Activated CD4-positive, alpha-beta memory T cell treated with anti-CD3 and anti-CD28 coated beads for 36 hours (primary cell): Measurements from ENCODE around the gene ZNF385C. TPM values are rescaled to one million over a fixed set of nuclear protein-coding genes. Genes with fewer than 3 reads are reported as not detected.

Source experiments
- total RNA-seq, 2 experiments: library from RNA; stranded (reverse); gene quantifications; one replicate each; pipeline ENCODE4 v1.2.3, GENCODE V29; 2021

Gene ZNF385C
- total RNA-seq, 2 experiments from 2014 or later, result 0.10 TPM; not detected in 1

Other genes starting within 250 kb of the ZNF385C start
- 10 to 100 TPM; 23.6 to 25.2 TPM for gene KLHL11, start 233.1 kb downstream of the ZNF385C start, total RNA-seq
- 100 to 1,000 TPM; 186 to 203 TPM for gene ACLY, start 179.5 kb downstream of the ZNF385C start, total RNA-seq
- 1 to 10 TPM in 1 of 2 experiments, under 1 TPM in 1; 0.77 to 1.4 TPM for gene ODAD4, start 167.9 kb downstream of the ZNF385C start, total RNA-seq
- 10 to 100 TPM; 66.6 to 68.0 TPM for gene CNP, start 131.7 kb downstream of the ZNF385C start, total RNA-seq
- gene DNAJC7, start 81.0 kb downstream of the ZNF385C start, total RNA-seq, result 10 to 100 TPM; 79.7 to 80.9 TPM
- gene NKIRAS2, start 78.4 kb downstream of the ZNF385C start, total RNA-seq, result 10 to 100 TPM; 15.6 to 16.1 TPM
- gene C17orf113, start 47.9 kb downstream of the ZNF385C start, total RNA-seq, result under 1 TPM; 0.15 to 0.26 TPM
- 10 to 100 TPM; 38.1 to 38.4 TPM for gene DHX58, start 14.2 kb upstream of the ZNF385C start, total RNA-seq
- 10 to 100 TPM; 38.6 to 41.0 TPM for gene KAT2A, start 22.9 kb upstream of the ZNF385C start, total RNA-seq
- not detected for gene HSPB9, start 24.3 kb upstream of the ZNF385C start, total RNA-seq
- 10 to 100 TPM; 47.8 to 52.4 TPM for gene RAB5C, start 56.5 kb upstream of the ZNF385C start, total RNA-seq
- under 1 TPM; 0.39 to 0.40 TPM for gene KCNH4, start 82.7 kb upstream of the ZNF385C start, total RNA-seq
- gene HCRT, start 87.0 kb upstream of the ZNF385C start, total RNA-seq, result not detected
- gene GHDC, start 96.0 kb upstream of the ZNF385C start, total RNA-seq, result 10 to 100 TPM; 13.1 to 13.5 TPM
- 100 to 1,000 TPM; 192 to 195 TPM for gene STAT5B, start 177.9 kb upstream of the ZNF385C start, total RNA-seq
- 100 to 1,000 TPM; 211 to 215 TPM for gene STAT5A, start 190.0 kb upstream of the ZNF385C start, total RNA-seq